HepG2 (cell line): Measurements from ENCODE around the gene CYSLTR2. TPM values are rescaled to one million over a fixed set of nuclear protein-coding genes. Genes with fewer than 3 reads are reported as not detected.

Experiments used
- ATAC-seq: fragments of 200-7000 bp; cut with Tn5 transposase; 3 replicates; pipeline ENCODE4 v1.9.1; 2020; ENCODE audit warnings: mild to moderate bottlenecking, moderate library complexity
- BruUV-seq: library from RNA; stranded (reverse); fragments of 400-500 nt; replicated peaks from 2 replicates; lab custom pipeline; 2021; lab: Mats Ljungman, UMichigan
- CTCF ChIA-PET: fragments of 300-600 bp; formaldehyde crosslinking; extraction: SDS; loops from one replicate; lab custom pipeline; 2021; ENCODE audit warnings: low total read pairs, inconsistent platforms, low intra/inter-chr PET ratio; lab: Yijun Ruan, JAX
- POLR2A ChIA-PET: fragments of 350-600 bp; sonication (Branson Sonifier 250); formaldehyde crosslinking; loops from one replicate; lab custom pipeline; 2020; ENCODE audit warnings: antibody characterized with exemption, inconsistent platforms; lab: Yijun Ruan, JAX
- DNase-seq: peaks from one replicate; pipeline ENCODE4 v3.0.0-alpha.2; 2015; ENCODE audit warnings: low spot score
- FAIRE-seq: peaks from 3 replicates; lab custom pipeline; 2011; peaks lifted over from hg19 to GRCh38; lab: Jason Lieb, UNC
- H2AFZ ChIP-seq: one replicate; pipeline ENCODE4 v1.6.1; 2011; ENCODE audit warnings: low read length, inconsistent platforms
- H3K27ac ChIP-seq: fragments of 300-600 bp; 3 replicates; pipeline ENCODE4 v1.8.0; 2011; ENCODE audit warnings: mixed run types, mild to moderate bottlenecking, mixed read lengths, low read length, inconsistent platforms; ENCODE audit not compliant: insufficient read depth; ENCODE audit errors: extremely low read length
- H3K27me3 ChIP-seq, 2 experiments: fragments of 200-600 bp in 1 of 2; 2 replicates in 1 of 2; 3 replicates in 1 of 2; pipeline versions ENCODE4 v1.6.0 to v1.8.0; 2011; ENCODE audit warnings: low read length in 2 of 2, mild to moderate bottlenecking in 2 of 2, moderate library complexity in 2 of 2, inconsistent platforms in 1 of 2; ENCODE audit not compliant: insufficient read depth in 2 of 2, control insufficient read depth in 1 of 2
- H3K36me3 ChIP-seq, 2 experiments: fragments of 200-600 bp in 1 of 2; replicated peaks in 1 of 2; 2 replicates in 1 of 2; 3 replicates in 1 of 2; pipeline versions ENCODE4 v1.5.1 to v1.8.0; 2011; ENCODE audit warnings: low read length in 2 of 2, inconsistent platforms in 1 of 2; ENCODE audit not compliant: insufficient read depth in 2 of 2, control insufficient read depth in 1 of 2
- H3K4me1 ChIP-seq: 2 replicates; pipeline ENCODE4 v1.5.1; 2012; ENCODE audit warnings: low read length, inconsistent platforms; ENCODE audit not compliant: insufficient read depth
- H3K4me2 ChIP-seq: 2 replicates; pipeline ENCODE4 v1.6.0; 2011; ENCODE audit warnings: low read depth, low read length, inconsistent platforms
- H3K4me3 ChIP-seq, 3 experiments: fragments of 200-600 bp in 1 of 3; sonication (generic), shearing (Covaris generic) in 1 of 3; replicated peaks in 1 of 3; 2 replicates each; pipeline ENCODE4 v1.5.1; 2011 to 2016; ENCODE audit warnings: low read length in 3 of 3, inconsistent platforms in 2 of 3, low read depth in 2 of 3, mild to moderate bottlenecking in 2 of 3, control low read depth in 1 of 3, mixed read lengths in 1 of 3; ENCODE audit not compliant: insufficient read depth in 1 of 3
- H3K79me2 ChIP-seq: one replicate; pipeline ENCODE4 v1.6.1; 2011; ENCODE audit warnings: low read length, inconsistent platforms; ENCODE audit not compliant: insufficient read depth
- H3K9ac ChIP-seq: 2 replicates; pipeline ENCODE4 v1.6.0; 2011; ENCODE audit warnings: mild to moderate bottlenecking, low read depth, low read length, inconsistent platforms; ENCODE audit not compliant: insufficient read depth
- H3K9me3 ChIP-seq: 2 replicates; pipeline ENCODE4 v1.5.1; 2012; ENCODE audit warnings: mild to moderate bottlenecking, low read length
- H4K20me1 ChIP-seq: 2 replicates; pipeline ENCODE4 v1.6.0; 2011; ENCODE audit warnings: inconsistent platforms, mild to moderate bottlenecking, low read length, moderate library complexity; ENCODE audit not compliant: insufficient read depth
- AHR ChIP-seq: IDR thresholded peaks from 2 replicates; pipeline ENCODE4 v1.6.1; 2018; ENCODE audit warnings: missing genetic modification reagents, missing compliant biosample characterization
- ARNT2 ChIP-seq: sonication (generic); formaldehyde crosslinking; IDR thresholded peaks from 2 replicates; pipeline ENCODE4 v1.8.0; 2022; ENCODE audit warnings: mild to moderate bottlenecking, low read depth, missing genetic modification reagents, moderate library complexity
- GFI1 ChIP-seq: sonication (generic); formaldehyde crosslinking; IDR thresholded peaks from 2 replicates; pipeline ENCODE4 v1.5.0; 2020; ENCODE audit warnings: missing genetic modification reagents, mild to moderate bottlenecking, borderline replicate concordance
- HOXA9 ChIP-seq: sonication (generic); formaldehyde crosslinking; IDR thresholded peaks from 2 replicates; pipeline ENCODE4 v1.8.1; 2022; ENCODE audit warnings: missing genetic modification reagents, mild to moderate bottlenecking, moderate library complexity, borderline replicate concordance
- ISL2 ChIP-seq: sonication (generic); formaldehyde crosslinking; IDR thresholded peaks from 2 replicates; pipeline ENCODE4 v1.5.0; 2020; ENCODE audit warnings: missing genetic modification reagents
- NFKBIZ ChIP-seq: IDR thresholded peaks from 2 replicates; pipeline ENCODE4 v1.6.1; 2018; ENCODE audit warnings: missing genetic modification reagents, missing compliant biosample characterization
- PAX8 ChIP-seq: sonication (generic); formaldehyde crosslinking; IDR thresholded peaks from 2 replicates; pipeline ENCODE4 v1.8.0; 2022; ENCODE audit warnings: mild to moderate bottlenecking, missing genetic modification reagents, borderline replicate concordance
- PRPF4 ChIP-seq: fragments of 200-400 bp; formaldehyde crosslinking; IDR thresholded peaks from 2 replicates; pipeline ENCODE4 v1.6.1; 2016; ENCODE audit warnings: low read length, low read depth; ENCODE audit not compliant: poor library complexity, severe bottlenecking
- SIX4 ChIP-seq: sonication (generic); formaldehyde crosslinking; IDR thresholded peaks from 2 replicates; pipeline ENCODE4 v1.4.0; 2020; ENCODE audit warnings: missing genetic modification reagents
- SMC3 ChIP-seq: IDR thresholded peaks from 2 replicates; pipeline ENCODE4 v1.6.1; 2011; ENCODE audit warnings: low read length, improper control_type of control experiment
- SNAI1 ChIP-seq: sonication (generic); formaldehyde crosslinking; IDR thresholded peaks from 2 replicates; pipeline ENCODE4 v1.5.0; 2020; ENCODE audit warnings: mild to moderate bottlenecking, missing genetic modification reagents, borderline replicate concordance
- TCF12 ChIP-seq, 2 experiments: fragments of 450-650 bp in 1 of 2; sonication (generic) in 1 of 2; formaldehyde crosslinking in 1 of 2; IDR thresholded peaks; 2 replicates each; pipeline versions ENCODE4 v1.6.1 to v1.8.0; 2017 to 2022; ENCODE audit warnings: antibody characterized with exemption in 1 of 2, mild to moderate bottlenecking in 1 of 2, missing genetic modification reagents in 1 of 2, moderate library complexity in 1 of 2
- ZNF282 ChIP-seq: fragments of 450-650 bp; IDR thresholded peaks from 2 replicates; pipeline ENCODE4 v1.6.1; 2018; ENCODE audit not compliant: partially characterized antibody
- ZNF446 ChIP-seq: sonication (generic); formaldehyde crosslinking; IDR thresholded peaks from 2 replicates; pipeline ENCODE4 v1.5.0; 2020; ENCODE audit warnings: mild to moderate bottlenecking, missing genetic modification reagents
- ZNF501 ChIP-seq: sonication (generic); formaldehyde crosslinking; IDR thresholded peaks from 2 replicates; pipeline ENCODE4 v1.5.1; 2020; ENCODE audit warnings: mild to moderate bottlenecking, moderate library complexity, missing genetic modification reagents
- ZSCAN30 ChIP-seq: sonication (generic); formaldehyde crosslinking; IDR thresholded peaks from 2 replicates; pipeline ENCODE4 v1.5.0; 2020; ENCODE audit warnings: mild to moderate bottlenecking, missing genetic modification reagents
- in situ Hi-C: cut with HindIII; loops from 2 replicates; pipeline ENCODE4 v1.10.0; 2017; ENCODE audit warnings: low pct_unique_long_range_greater_than_20kb; ENCODE audit not compliant: extremely low pct_ligation_motif_present
- intact Hi-C: fragments of 100-400 bp; cut with micrococcal nuclease; formaldehyde crosslinking; loops from one replicate; pipeline ENCODE4 v1.10.0; 2022; ENCODE audit not compliant: unreplicated experiment
- polyA plus RNA-seq, 8 experiments: library from polyadenylated mRNA; depleted of rRNA in 3 of 8; stranded (reverse) in 7 of 8; unstranded in 1 of 8; fragments of >200 nt; fragmentation: Illumina TruSeq in 4 of 8; extraction: Trizol in 4 of 8; gene quantifications; 2 replicates each; pipeline versions ENCODE4 v1.2.1 to v1.2.3, GENCODE V29; 2011 to 2016; ENCODE audit warnings: low read depth in 4 of 8, missing spikeins in 1 of 8, mixed read lengths in 1 of 8; ENCODE audit not compliant: insufficient read depth in 1 of 8
- total RNA-seq, 5 experiments: library from RNA; depleted of rRNA; stranded (reverse); fragments of >200 nt; fragmentation: Illumina TruSeq; extraction: Trizol; gene quantifications; 2 replicates each; pipeline ENCODE4 v1.2.3, GENCODE V29; 2016; ENCODE audit warnings: low read depth in 1 of 5
- TF ChIP-seq, protein P1 (sequence below): sonication (generic); formaldehyde crosslinking; IDR thresholded peaks from 2 replicates; pipeline ENCODE4 v1.4.0; 2020; ENCODE audit warnings: missing genetic modification reagents
- TF ChIP-seq, protein P2 (sequence below): IDR thresholded peaks from 2 replicates; pipeline ENCODE4 v1.6.1; 2016; ENCODE audit warnings: control low read depth
- TF ChIP-seq, protein P3 (sequence below): sonication (generic); formaldehyde crosslinking; IDR thresholded peaks from 2 replicates; pipeline ENCODE4 v1.4.0; 2020; ENCODE audit warnings: missing genetic modification reagents, borderline replicate concordance
- TF ChIP-seq, protein P4 (sequence below): IDR thresholded peaks from 2 replicates; pipeline ENCODE4 v1.6.1; 2016; ENCODE audit warnings: missing compliant biosample characterization, missing genetic modification reagents, borderline replicate concordance

Gene CYSLTR2
- total and polyA plus RNA-seq, 2 of the 13 experiments (the other 11 are each of a cell fraction or from before 2014, with no cell fraction given): not detected

DNA sequence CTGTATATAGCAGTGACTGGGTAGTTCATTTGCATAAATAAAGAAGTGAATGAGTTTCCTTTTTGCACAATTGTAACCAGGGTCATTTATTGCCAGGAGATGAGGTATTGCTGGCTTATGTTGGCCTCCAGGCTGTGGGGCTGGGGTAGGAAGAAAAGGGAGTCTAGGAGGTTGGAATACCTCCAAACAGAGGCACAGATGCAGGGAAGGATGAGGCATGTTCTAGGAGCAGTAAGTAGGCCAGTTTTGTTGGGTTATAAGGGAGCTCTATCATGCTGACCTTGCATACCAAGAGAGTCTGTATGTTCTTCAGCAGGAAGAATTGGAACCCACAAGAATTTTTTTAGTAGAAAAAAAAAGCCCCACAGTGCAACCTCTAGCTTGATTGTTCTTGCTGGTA is 17.2 kb upstream of the CYSLTR2 start:
- Histone ChIP-seq H3K4me1 (peaks cover 7% of the 10 kb centered on the region), H3K9ac (no peak overlapping the region), H3K27ac (no peak overlapping the region), H3K4me2 (no peak overlapping the region), H3K36me3 (no peaks in the 10 kb centered on the region), H3K4me3 (no peak overlapping the region), H3K79me2 (no peaks in the 10 kb centered on the region), H3K27me3 (peaks cover 0 to 4% of the 10 kb centered on the region in 2 experiments; a peak in 1 of 5 replicates), H2AFZ (no peak overlapping the region), H4K20me1 (no peaks in the 10 kb centered on the region), H3K9me3 (peaks cover 16% of the 10 kb centered on the region)
- no peak for FAIRE-seq
- intact Hi-C loops (no loop called here), in situ Hi-C loops (no loop called here)
- ChIA-PET CTCF (no interaction called here), POLR2A (no interaction called here)
- no peak for TF ChIP-seq HOXA9 (CRISPR knock-in tag)
- TF ChIP-seq ARNT2 (CRISPR knock-in tag): no peak
- no peak for TF ChIP-seq PRPF4
- TF ChIP-seq, protein P1, sequence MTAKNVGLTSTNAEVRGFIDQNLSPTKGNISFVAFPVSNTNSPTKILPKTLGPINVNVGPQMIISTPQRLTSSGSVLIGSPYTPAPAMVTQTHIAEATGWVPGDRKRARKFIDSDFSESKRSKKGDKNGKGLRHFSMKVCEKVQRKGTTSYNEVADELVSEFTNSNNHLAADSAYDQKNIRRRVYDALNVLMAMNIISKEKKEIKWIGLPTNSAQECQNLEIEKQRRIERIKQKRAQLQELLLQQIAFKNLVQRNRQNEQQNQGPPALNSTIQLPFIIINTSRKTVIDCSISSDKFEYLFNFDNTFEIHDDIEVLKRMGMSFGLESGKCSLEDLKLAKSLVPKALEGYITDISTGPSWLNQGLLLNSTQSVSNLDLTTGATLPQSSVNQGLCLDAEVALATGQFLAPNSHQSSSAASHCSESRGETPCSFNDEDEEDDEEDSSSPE (CRISPR knock-in tag): no peak
- TF ChIP-seq ZNF282: no peak
- TF ChIP-seq NFKBIZ (CRISPR knock-in tag): no peak
- no peak for TF ChIP-seq PAX8
- no peak for TF ChIP-seq ZNF501 (CRISPR knock-in tag)
- TF ChIP-seq SNAI1 (CRISPR knock-in tag): no peak
- TF ChIP-seq ZSCAN30 (CRISPR knock-in tag): no peak
- TF ChIP-seq SMC3: no peak
- no peak for TF ChIP-seq ZNF446 (CRISPR knock-in tag)
- TF ChIP-seq, protein P2, sequence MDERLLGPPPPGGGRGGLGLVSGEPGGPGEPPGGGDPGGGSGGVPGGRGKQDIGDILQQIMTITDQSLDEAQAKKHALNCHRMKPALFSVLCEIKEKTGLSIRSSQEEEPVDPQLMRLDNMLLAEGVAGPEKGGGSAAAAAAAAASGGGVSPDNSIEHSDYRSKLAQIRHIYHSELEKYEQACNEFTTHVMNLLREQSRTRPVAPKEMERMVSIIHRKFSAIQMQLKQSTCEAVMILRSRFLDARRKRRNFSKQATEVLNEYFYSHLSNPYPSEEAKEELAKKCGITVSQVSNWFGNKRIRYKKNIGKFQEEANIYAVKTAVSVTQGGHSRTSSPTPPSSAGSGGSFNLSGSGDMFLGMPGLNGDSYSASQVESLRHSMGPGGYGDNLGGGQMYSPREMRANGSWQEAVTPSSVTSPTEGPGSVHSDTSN: no peak
- TF ChIP-seq SIX4 (CRISPR knock-in tag): no peak
- no peak for TF ChIP-seq ISL2 (CRISPR knock-in tag)
- TF ChIP-seq AHR (CRISPR knock-in tag): no peak
- TF ChIP-seq TCF12 (IDR thresholded peaks at IDR 0.05): no peak
- TF ChIP-seq TCF12 (CRISPR knock-in tag; IDR thresholded peaks at IDR 0.05): no peak
- TF ChIP-seq, protein P3, sequence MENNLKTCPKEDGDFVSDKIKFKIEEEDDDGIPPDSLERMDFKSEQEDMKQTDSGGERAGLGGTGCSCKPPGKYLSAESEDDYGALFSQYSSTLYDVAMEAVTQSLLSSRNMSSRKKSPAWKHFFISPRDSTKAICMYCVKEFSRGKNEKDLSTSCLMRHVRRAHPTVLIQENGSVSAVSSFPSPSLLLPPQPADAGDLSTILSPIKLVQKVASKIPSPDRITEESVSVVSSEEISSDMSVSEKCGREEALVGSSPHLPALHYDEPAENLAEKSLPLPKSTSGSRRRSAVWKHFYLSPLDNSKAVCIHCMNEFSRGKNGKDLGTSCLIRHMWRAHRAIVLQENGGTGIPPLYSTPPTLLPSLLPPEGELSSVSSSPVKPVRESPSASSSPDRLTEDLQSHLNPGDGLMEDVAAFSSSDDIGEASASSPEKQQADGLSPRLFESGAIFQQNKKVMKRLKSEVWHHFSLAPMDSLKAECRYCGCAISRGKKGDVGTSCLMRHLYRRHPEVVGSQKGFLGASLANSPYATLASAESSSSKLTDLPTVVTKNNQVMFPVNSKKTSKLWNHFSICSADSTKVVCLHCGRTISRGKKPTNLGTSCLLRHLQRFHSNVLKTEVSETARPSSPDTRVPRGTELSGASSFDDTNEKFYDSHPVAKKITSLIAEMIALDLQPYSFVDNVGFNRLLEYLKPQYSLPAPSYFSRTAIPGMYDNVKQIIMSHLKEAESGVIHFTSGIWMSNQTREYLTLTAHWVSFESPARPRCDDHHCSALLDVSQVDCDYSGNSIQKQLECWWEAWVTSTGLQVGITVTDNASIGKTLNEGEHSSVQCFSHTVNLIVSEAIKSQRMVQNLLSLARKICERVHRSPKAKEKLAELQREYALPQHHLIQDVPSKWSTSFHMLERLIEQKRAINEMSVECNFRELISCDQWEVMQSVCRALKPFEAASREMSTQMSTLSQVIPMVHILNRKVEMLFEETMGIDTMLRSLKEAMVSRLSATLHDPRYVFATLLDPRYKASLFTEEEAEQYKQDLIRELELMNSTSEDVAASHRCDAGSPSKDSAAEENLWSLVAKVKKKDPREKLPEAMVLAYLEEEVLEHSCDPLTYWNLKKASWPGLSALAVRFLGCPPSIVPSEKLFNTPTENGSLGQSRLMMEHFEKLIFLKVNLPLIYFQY: no peak
- no peak for TF ChIP-seq GFI1 (CRISPR knock-in tag)
- TF ChIP-seq, protein P4, sequence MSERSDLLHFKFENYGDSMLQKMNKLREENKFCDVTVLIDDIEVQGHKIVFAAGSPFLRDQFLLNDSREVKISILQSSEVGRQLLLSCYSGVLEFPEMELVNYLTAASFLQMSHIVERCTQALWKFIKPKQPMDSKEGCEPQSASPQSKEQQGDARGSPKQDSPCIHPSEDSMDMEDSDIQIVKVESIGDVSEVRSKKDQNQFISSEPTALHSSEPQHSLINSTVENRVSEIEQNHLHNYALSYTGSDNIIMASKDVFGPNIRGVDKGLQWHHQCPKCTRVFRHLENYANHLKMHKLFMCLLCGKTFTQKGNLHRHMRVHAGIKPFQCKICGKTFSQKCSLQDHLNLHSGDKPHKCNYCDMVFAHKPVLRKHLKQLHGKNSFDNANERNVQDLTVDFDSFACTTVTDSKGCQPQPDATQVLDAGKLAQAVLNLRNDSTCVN (CRISPR knock-in tag): no peak
- no TSS peak for BruUV-seq
- no peak for DNase-seq
- ATAC-seq: no peak
